GM12872 (cell line): ENCODE results near the gene KMT2D.

Experiments used
- CTCF ChIP-seq: IDR thresholded peaks from 3 replicates; pipeline ENCODE4 v1.5.1; 2011; ENCODE audit warnings: low read depth, mild to moderate bottlenecking, low read length, moderate library complexity; ENCODE audit not compliant: insufficient read depth

The KMT2D gene

GRCh38 chr12:49086116-49086515, 25.5 kb upstream of the KMT2D start:
- TF ChIP-seq CTCF, result no peak

- no peak for TF ChIP-seq CTCF
Measured at GRCh38 chr12:49084438-49084837, 23.8 kb upstream of the KMT2D start.

GRCh38 chr12:49079793-49080192, 19.2 kb upstream of the KMT2D start:
- TF ChIP-seq CTCF, result no peak

GRCh38 chr12:49070971-49071370, 10.4 kb upstream of the KMT2D start:
- TF ChIP-seq CTCF, result no peak

- peak; percentile 40; the same call in 2 of the 3 replicates for TF ChIP-seq CTCF
Measured at GRCh38 chr12:49069507-49070346, 9.1 kb upstream of the KMT2D start, which contains the start of gene RHEBL1. TSS of gene RHEBL1 (minus strand) at chr12:49069979. CDS start at chr12:49069785, 194 bp downstream.

- no peak for TF ChIP-seq CTCF
Measured at GRCh38 chr12:49068879-49069506, 8.4 kb upstream of the KMT2D start.

- TF ChIP-seq CTCF, result no peak
Measured at GRCh38 chr12:49066120-49066519, 5.5 kb upstream of the KMT2D start.
